ENCODE results near the gene ABCB9. TPM values are rescaled to one million over a fixed set of nuclear protein-coding genes. Genes with fewer than 3 reads are reported as not detected.
A peak's percentile ranks its signal among the peaks of the same experiment; 100 is the strongest.
"Not testable (repeated sequence)": the region's sequence is repeated elsewhere in the genome, so short reads cannot be mapped to it uniquely, and the experiment has no call there.

Gene ABCB9
- 1.6 TPM for total RNA-seq
- long read RNA-seq, partial matches to known transcripts = 1 of 7 reads
- long read RNA-seq, other reads (novel, unspliced or antisense) = 6 of 7 reads

GRCh38 chr12:122965851-122966742 lies at the start of gene ABCB9:
Gene ABCB9, minus strand, starts transcription at chr12:122966463. Its CDS starts 6,228 bp downstream, at chr12:122960235.
- Histone ChIP-seq H3K36me3 (no peaks in the 10 kb centered on the region), H3K9me3 (replicated peaks) (no peaks in the 10 kb centered on the region), H3K4me3 (peak within 1 kb of the TSS; percentile 76), H3K27ac (replicated peaks) (peak within 1 kb of the TSS; percentile 62), H3K4me1 (peaks cover 51% of the 10 kb centered on the region), H3K27me3 (ENCODE audit: low read depth) (no peaks in the 10 kb centered on the region)
- intact Hi-C loops (cut with micrococcal nuclease) = no loop called here
- TF ChIP-seq CTCF (IDR thresholded peaks at IDR 0.05; ENCODE audit: borderline replicate concordance) = no peak
- DNase-seq = peak; percentile 94

GRCh38 chr12:123014473-123014872 lies 48.2 kb upstream of the ABCB9 start:
- intact Hi-C loops (cut with micrococcal nuclease) = not testable (repeated sequence)

GRCh38 chr12:123013185-123014095 lies 47.2 kb upstream of the ABCB9 start:
- Histone ChIP-seq H3K9me3 (replicated peaks) (no peaks in the 10 kb centered on the region), H3K36me3 (peaks cover 52% of the 10 kb centered on the region), H3K4me1 (peaks cover 7% of the 10 kb centered on the region), H3K27ac (replicated peaks) (no peak overlapping the region), H3K27me3 (ENCODE audit: low read depth) (no peaks in the 10 kb centered on the region), H3K4me3 (no peak overlapping the region)
- intact Hi-C loops (cut with micrococcal nuclease) = no loop called here
- no peak for DNase-seq
- no peak for TF ChIP-seq CTCF (IDR thresholded peaks at IDR 0.05; ENCODE audit: borderline replicate concordance)

More at GRCh38 chr12:123014473-123014872, 48.2 kb upstream of the ABCB9 start:
- not testable (repeated sequence) for H3K9me3 ChIP-seq (replicated peaks); H3K4me3 ChIP-seq; DNase-seq; H3K27me3 ChIP-seq (ENCODE audit: low read depth); H3K4me1 ChIP-seq; H3K27ac ChIP-seq (replicated peaks)
- H3K36me3 ChIP-seq = peaks cover 42% of the 10 kb centered on the region

- Histone ChIP-seq H3K9me3 (replicated peaks) (no peaks in the 10 kb centered on the region), H3K4me1 (peaks cover 7% of the 10 kb centered on the region), H3K27ac (replicated peaks) (no peak overlapping the region), H3K36me3 (peaks cover 62% of the 10 kb centered on the region), H3K4me3 (no peak overlapping the region), H3K27me3 (ENCODE audit: low read depth) (no peaks in the 10 kb centered on the region)
- intact Hi-C loops (cut with micrococcal nuclease) = no loop called here
- no peak for DNase-seq
- TF ChIP-seq CTCF (IDR thresholded peaks at IDR 0.05; ENCODE audit: borderline replicate concordance) = no peak
These were observed 45.4 kb upstream of the ABCB9 start for GRCh38 chr12:123011701-123012100.

- no peak overlapping the region for H3K27ac ChIP-seq (replicated peaks)
- no peaks in the 10 kb centered on the region for H3K9me3 ChIP-seq (replicated peaks)
- DNase-seq = no peak
- TF ChIP-seq CTCF (IDR thresholded peaks at IDR 0.05; ENCODE audit: borderline replicate concordance) = no peak
- intact Hi-C loops (cut with micrococcal nuclease) = no loop called here
- peaks cover 68% of the 10 kb centered on the region for H3K36me3 ChIP-seq
- H3K4me1 ChIP-seq = peaks cover 7% of the 10 kb centered on the region
- H3K27me3 ChIP-seq (ENCODE audit: low read depth) = no peaks in the 10 kb centered on the region
- no peak overlapping the region for H3K4me3 ChIP-seq
These were observed 44.4 kb upstream of the ABCB9 start for GRCh38 chr12:123010681-123011080.

Data from left ventricle myocardium inferior (tissue), 1 donor.